BLaER1 (cell line): ENCODE measurements around the gene CMTM5.
A peak's percentile ranks its signal among the peaks of the same experiment; 100 is the strongest.

Experiments
- H3K27ac ChIP-seq: shearing (Covaris generic); formaldehyde crosslinking; 2 replicates; pipeline ENCODE4 v1.8.1; 2022
- H3K27me3 ChIP-seq: shearing (Covaris generic); formaldehyde crosslinking; 2 replicates; pipeline ENCODE4 v1.8.1; 2022
- H3K36me3 ChIP-seq: shearing (Covaris generic); formaldehyde crosslinking; 2 replicates; pipeline ENCODE4 v1.8.1; 2022
- H3K4me1 ChIP-seq: shearing (Covaris generic); formaldehyde crosslinking; 2 replicates; pipeline ENCODE4 v1.8.1; 2022
- H3K4me2 ChIP-seq: shearing (Covaris generic); formaldehyde crosslinking; 2 replicates; pipeline ENCODE4 v1.8.1; 2022
- H3K4me3 ChIP-seq: shearing (Covaris generic); formaldehyde crosslinking; 2 replicates; pipeline ENCODE4 v1.8.1; 2022
- H3K9ac ChIP-seq: shearing (Covaris generic); formaldehyde crosslinking; 2 replicates; pipeline ENCODE4 v1.8.1; 2022
- H3K9me3 ChIP-seq: shearing (Covaris generic); formaldehyde crosslinking; 2 replicates; pipeline ENCODE4 v1.8.1; 2022
- H4K20me1 ChIP-seq: shearing (Covaris generic); formaldehyde crosslinking; 2 replicates; pipeline ENCODE4 v1.8.1; 2022
- Cebpa-rat ChIP-seq: shearing (Covaris generic); IDR thresholded peaks from 2 replicates; pipeline ENCODE4 v1.8.1; 2022

Gene CMTM5

GRCh38 chr14:23365036-23365731, 11.7 kb upstream of the CMTM5 start, which contains the start of gene EFS:
Gene EFS, minus strand, starts transcription at chr14:23365172. Its CDS starts 147 bp downstream, at chr14:23365025.
- Histone ChIP-seq H4K20me1 (no peaks in the 10 kb centered on the region), H3K9ac (no peak within 1 kb of the TSS), H3K4me1 (peaks cover 10% of the 10 kb centered on the region; the same call in 1 of the 2 replicates), H3K36me3 (no peaks in the 10 kb centered on the region), H3K4me2 (no peak within 1 kb of the TSS), H3K27me3 (peaks cover 23% of the 10 kb centered on the region), H3K4me3 (no peak within 1 kb of the TSS), H3K27ac (no peak within 1 kb of the TSS), H3K9me3 (peaks cover 10% of the 10 kb centered on the region)
- no peak for TF ChIP-seq Cebpa-rat

GRCh38 chr14:23365732-23366425, 11.0 kb upstream of the CMTM5 start:
- Histone ChIP-seq H3K27ac (no peak overlapping the region), H3K4me3 (no peak overlapping the region), H3K9ac (no peak overlapping the region), H3K27me3 (peaks cover 23% of the 10 kb centered on the region), H3K36me3 (no peaks in the 10 kb centered on the region), H3K4me1 (peaks cover 10% of the 10 kb centered on the region; the same call in 1 of the 2 replicates), H4K20me1 (no peaks in the 10 kb centered on the region), H3K9me3 (peaks cover 10% of the 10 kb centered on the region), H3K4me2 (no peak overlapping the region)
- TF ChIP-seq Cebpa-rat, result no peak

GRCh38 chr14:23366426-23366921, 10.4 kb upstream of the CMTM5 start:
- Histone ChIP-seq H3K4me1 (peaks cover 10% of the 10 kb centered on the region; the same call in 1 of the 2 replicates), H3K9me3 (peaks cover 10% of the 10 kb centered on the region), H3K27me3 (peaks cover 23% of the 10 kb centered on the region), H3K4me2 (no peak overlapping the region), H3K27ac (no peak overlapping the region), H3K36me3 (no peaks in the 10 kb centered on the region), H3K9ac (no peak overlapping the region), H3K4me3 (no peak overlapping the region), H4K20me1 (no peaks in the 10 kb centered on the region)
- TF ChIP-seq Cebpa-rat, result no peak

GRCh38 chr14:23370221-23370620, 6.6 kb upstream of the CMTM5 start:
- H3K27me3 ChIP-seq, result peaks cover 9% of the 10 kb centered on the region; the same call in 1 of the 2 replicates
- H3K4me3 ChIP-seq, result no peak overlapping the region
- TF ChIP-seq Cebpa-rat, result no peak

GRCh38 chr14:23371865-23372264, 5.0 kb upstream of the CMTM5 start:
- Histone ChIP-seq H3K4me2 (no peak overlapping the region), H3K9ac (no peak overlapping the region), H3K9me3 (no peaks in the 10 kb centered on the region), H3K27ac (no peak overlapping the region), H3K4me1 (peaks cover 15% of the 10 kb centered on the region), H3K27me3 (no peaks in the 10 kb centered on the region), H3K36me3 (no peaks in the 10 kb centered on the region), H4K20me1 (no peaks in the 10 kb centered on the region), H3K4me3 (no peak overlapping the region)
- no peak for TF ChIP-seq Cebpa-rat

More at GRCh38 chr14:23370221-23370620, 6.6 kb upstream of the CMTM5 start:
- H3K4me2 ChIP-seq, result no peak overlapping the region
- H3K36me3 ChIP-seq, result no peaks in the 10 kb centered on the region
- peaks cover 7% of the 10 kb centered on the region for H3K9me3 ChIP-seq
- no peaks in the 10 kb centered on the region for H4K20me1 ChIP-seq
- H3K27ac ChIP-seq, result no peak overlapping the region
- no peaks in the 10 kb centered on the region for H3K4me1 ChIP-seq
- H3K9ac ChIP-seq, result no peak overlapping the region

- TF ChIP-seq Cebpa-rat, result no peak
- Histone ChIP-seq H3K4me2 (no peak within 1 kb of the TSS), H3K27ac (no peak within 1 kb of the TSS), H3K4me1 (peaks cover 22% of the 10 kb centered on the region), H3K4me3 (no peak within 1 kb of the TSS), H4K20me1 (no peaks in the 10 kb centered on the region), H3K9me3 (no peaks in the 10 kb centered on the region), H3K9ac (no peak within 1 kb of the TSS), H3K27me3 (no peaks in the 10 kb centered on the region), H3K36me3 (no peaks in the 10 kb centered on the region)
These were observed 4.3 kb upstream of the CMTM5 start, which contains the start of gene IL25 for GRCh38 chr14:23372509-23372908. Gene IL25, plus strand, starts transcription at chr14:23372809.

- peaks cover 27% of the 10 kb centered on the region for H3K4me1 ChIP-seq
- H3K9ac ChIP-seq, result no peak overlapping the region
- no peaks in the 10 kb centered on the region for H3K9me3 ChIP-seq
- no peaks in the 10 kb centered on the region for H3K36me3 ChIP-seq
- no peaks in the 10 kb centered on the region for H4K20me1 ChIP-seq
- no peak overlapping the region for H3K4me3 ChIP-seq
- H3K27ac ChIP-seq, result no peak overlapping the region
- no peak for TF ChIP-seq Cebpa-rat
- H3K27me3 ChIP-seq, result no peaks in the 10 kb centered on the region
- no peak overlapping the region for H3K4me2 ChIP-seq
These were observed 3.8 kb upstream of the CMTM5 start for GRCh38 chr14:23373041-23373440.

GRCh38 chr14:23375527-23376251, 1.2 kb upstream of the CMTM5 start:
- Histone ChIP-seq H3K27me3 (no peaks in the 10 kb centered on the region), H3K36me3 (no peaks in the 10 kb centered on the region), H3K9ac (no peak overlapping the region), H3K4me3 (no peak overlapping the region), H3K9me3 (no peaks in the 10 kb centered on the region), H3K27ac (no peak overlapping the region), H4K20me1 (no peaks in the 10 kb centered on the region), H3K4me2 (no peak overlapping the region), H3K4me1 (peaks cover 49% of the 10 kb centered on the region)
- TF ChIP-seq Cebpa-rat, result no peak

GRCh38 chr14:23377198-23377550, 328 bp downstream of the CMTM5 start:
- H3K9me3 ChIP-seq, result no peaks in the 10 kb centered on the region
- H3K4me3 ChIP-seq, result 0 out of 2 replicates have a peak overlapping the region, but pooled peaks have one; percentile 32
- H3K27me3 ChIP-seq, result no peaks in the 10 kb centered on the region; the same call in 1 of the 2 replicates
- H3K36me3 ChIP-seq, result no peaks in the 10 kb centered on the region
- no peaks in the 10 kb centered on the region for H4K20me1 ChIP-seq
- no peak for TF ChIP-seq Cebpa-rat
- H3K4me1 ChIP-seq, result peaks cover 62% of the 10 kb centered on the region
- peak overlapping the region; percentile 54; the same call in 1 of the 2 replicates for H3K9ac ChIP-seq
- H3K4me2 ChIP-seq, result peak overlapping the region; percentile 92
- peak overlapping the region; percentile 73 for H3K27ac ChIP-seq
